OCI-LY3 (cell line): ENCODE measurements around the gene AGPAT4.

Experiments used
- H2AFZ ChIP-seq: fragments of 200-600, 300-600 bp; shearing (Covaris generic); 2 replicates; pipeline ENCODE4 v1.6.0; 2014; ENCODE audit warnings: antibody characterized with exemption, low read depth, low read length
- H3K27ac ChIP-seq: fragments of 200-600, 300-600 bp; sonication (generic); 2 replicates; pipeline ENCODE4 v1.5.1; 2014; ENCODE audit warnings: mild to moderate bottlenecking, low read length, moderate library complexity, mixed read lengths
- H3K27me3 ChIP-seq: fragments of 200-600, 300-600 bp; sonication (generic); 2 replicates; pipeline ENCODE4 v1.6.1; 2014; ENCODE audit warnings: low read depth, low read length, mixed read lengths
- H3K36me3 ChIP-seq: fragments of 200-600, 300-600 bp; sonication (generic); replicated peaks from 2 replicates; pipeline ENCODE3; 2014; ENCODE audit warnings: low read depth, low read length, mixed read lengths
- H3K4me1 ChIP-seq: fragments of 300-600, 200-600 bp; sonication (generic); 2 replicates; pipeline ENCODE4 v1.6.1; 2014; ENCODE audit warnings: low read length, mixed read lengths
- H3K4me2 ChIP-seq: fragments of 200-600, 300-600 bp; sonication (generic); 2 replicates; pipeline ENCODE4 v1.6.1; 2014; ENCODE audit warnings: low read length, mixed read lengths
- H3K4me3 ChIP-seq: fragments of 300-600, 200-600 bp; sonication (generic); 2 replicates; pipeline ENCODE4 v1.5.1; 2014; ENCODE audit warnings: antibody characterized with exemption, mild to moderate bottlenecking, low read length, moderate library complexity
- H3K79me2 ChIP-seq: fragments of 300-600, 200-600 bp; shearing (Covaris generic); 2 replicates; pipeline ENCODE4 v1.6.1; 2014; ENCODE audit warnings: mild to moderate bottlenecking, low read length, mixed read lengths
- H3K9ac ChIP-seq: fragments of 300-600, 200-600 bp; shearing (Covaris generic); 2 replicates; pipeline ENCODE4 v1.6.0; 2014; ENCODE audit warnings: mild to moderate bottlenecking, low read length, moderate library complexity
- H3K9me3 ChIP-seq: fragments of 200-600, 300-600 bp; shearing (Covaris generic); 2 replicates; pipeline ENCODE4 v1.6.1; 2014; ENCODE audit warnings: low read length, mixed read lengths; ENCODE audit not compliant: insufficient read depth
- H4K20me1 ChIP-seq: fragments of 200-600, 300-600 bp; sonication (generic); 2 replicates; pipeline ENCODE4 v1.6.1; 2016; ENCODE audit warnings: low read length, mixed read lengths; ENCODE audit not compliant: insufficient read depth
- CTCF ChIP-seq: fragments of 200-600, 300-600 bp; sonication (generic); IDR thresholded peaks from 2 replicates; pipeline ENCODE4 v1.5.1; 2014; ENCODE audit warnings: antibody characterized with exemption, low read length, low read depth
- EZH2phosphoT487 ChIP-seq: fragments of 200-600 bp; shearing (Covaris generic); IDR thresholded peaks from 2 replicates; pipeline ENCODE4 v1.6.1; 2018; ENCODE audit warnings: antibody characterized with exemption, mixed run types, low read depth

AGPAT4 gene

DNA sequence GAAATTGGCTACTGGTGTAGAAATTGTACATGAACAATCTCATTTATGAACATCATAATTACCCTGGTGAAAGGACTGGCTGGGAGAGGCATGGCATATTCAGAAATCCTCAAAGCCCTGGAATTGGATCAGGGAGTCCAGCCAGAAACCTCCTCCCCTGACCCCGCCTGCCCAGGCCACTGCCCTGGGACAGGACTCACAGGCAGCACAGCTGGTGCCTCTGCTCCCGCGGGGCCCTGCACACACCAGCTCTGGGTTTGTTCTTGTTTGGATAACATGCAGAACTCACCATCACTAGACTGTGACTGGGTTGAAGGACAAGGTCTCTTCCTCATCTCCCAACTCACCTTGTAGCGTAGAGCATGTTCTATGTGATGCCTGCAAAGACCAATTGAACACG, 56.2 kb downstream of the AGPAT4 start:
- no peak overlapping the region for H3K27ac ChIP-seq
- no peaks in the 10 kb centered on the region for H3K4me1 ChIP-seq
- TF ChIP-seq CTCF (no peak), EZH2phosphoT487 (no peak)
- H3K36me3 ChIP-seq: no peaks in the 10 kb centered on the region
- H3K4me2 ChIP-seq: no peak overlapping the region
- H3K9me3 ChIP-seq: no peaks in the 10 kb centered on the region
- H2AFZ ChIP-seq: no peak overlapping the region
- no peaks in the 10 kb centered on the region for H4K20me1 ChIP-seq
- no peak overlapping the region for H3K9ac ChIP-seq
- no peak overlapping the region for H3K4me3 ChIP-seq
- no peaks in the 10 kb centered on the region for H3K27me3 ChIP-seq
- no peaks in the 10 kb centered on the region for H3K79me2 ChIP-seq

- H3K79me2 ChIP-seq: no peaks in the 10 kb centered on the region
- H3K27ac ChIP-seq: no peak overlapping the region
- TF ChIP-seq CTCF: no peak
- no peak for TF ChIP-seq EZH2phosphoT487
- no peaks in the 10 kb centered on the region for H3K4me1 ChIP-seq
- H3K4me3 ChIP-seq: no peak overlapping the region
- no peak overlapping the region for H3K9ac ChIP-seq
- no peaks in the 10 kb centered on the region for H3K36me3 ChIP-seq
- H4K20me1 ChIP-seq: no peaks in the 10 kb centered on the region
- H2AFZ ChIP-seq: no peak overlapping the region
- peaks cover 4% of the 10 kb centered on the region; the same call in 1 of the 2 replicates for H3K9me3 ChIP-seq
- no peaks in the 10 kb centered on the region for H3K27me3 ChIP-seq
- H3K4me2 ChIP-seq: no peak overlapping the region
Observed at GRCh38 chr6:161216616-161217205, 57.1 kb downstream of the AGPAT4 start.

DNA sequence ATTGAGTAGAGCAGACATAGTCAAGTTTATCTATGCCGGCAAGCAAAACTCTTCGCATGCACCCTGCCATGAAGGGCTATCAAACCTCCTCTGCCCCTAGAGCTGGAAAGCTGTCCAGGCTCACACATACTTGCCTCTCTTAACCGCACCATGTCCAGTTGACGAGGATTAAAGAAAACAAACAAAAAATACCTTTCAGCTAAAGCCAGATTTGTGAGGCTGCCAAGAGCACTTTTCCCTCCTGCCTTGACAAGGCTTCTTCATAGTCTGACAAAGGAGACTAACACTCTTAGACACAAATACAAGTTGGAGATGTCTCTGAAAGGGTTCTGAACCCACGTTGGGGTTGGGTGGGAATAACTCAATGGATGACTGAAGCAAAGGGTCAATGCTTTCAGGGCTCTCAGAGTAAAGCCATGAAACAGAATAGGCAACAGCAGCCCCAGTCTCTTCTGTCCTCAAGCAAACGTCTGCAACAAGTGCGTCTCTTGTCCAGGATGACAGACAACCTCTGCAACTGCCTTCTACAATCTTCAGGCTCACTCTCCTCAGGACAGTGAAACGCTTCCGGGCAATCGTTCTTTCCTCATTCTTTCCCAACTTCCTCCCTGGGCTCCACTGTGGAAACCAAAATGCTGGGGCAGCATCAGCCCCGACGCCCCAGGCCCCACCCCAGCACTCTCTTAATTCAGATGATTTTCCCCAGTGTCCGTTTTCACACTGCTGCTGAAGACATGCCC, 57.8 kb downstream of the AGPAT4 start:
- Histone ChIP-seq H3K4me1 (no peaks in the 10 kb centered on the region), H3K4me2 (no peak overlapping the region), H3K79me2 (no peaks in the 10 kb centered on the region), H3K4me3 (no peak overlapping the region), H2AFZ (no peak overlapping the region), H3K27me3 (no peaks in the 10 kb centered on the region), H3K9ac (no peak overlapping the region), H3K27ac (no peak overlapping the region), H3K36me3 (no peaks in the 10 kb centered on the region), H3K9me3 (peaks cover 5% of the 10 kb centered on the region; the same call in 1 of the 2 replicates), H4K20me1 (no peaks in the 10 kb centered on the region)
- TF ChIP-seq EZH2phosphoT487: no peak
- no peak for TF ChIP-seq CTCF

- no peaks in the 10 kb centered on the region for H3K79me2 ChIP-seq
- no peaks in the 10 kb centered on the region for H3K27me3 ChIP-seq
- no peaks in the 10 kb centered on the region for H4K20me1 ChIP-seq
- no peak overlapping the region for H3K9ac ChIP-seq
- peaks cover 5% of the 10 kb centered on the region; the same call in 1 of the 2 replicates for H3K9me3 ChIP-seq
- no peaks in the 10 kb centered on the region for H3K4me1 ChIP-seq
- no peak overlapping the region for H2AFZ ChIP-seq
- no peak overlapping the region for H3K4me3 ChIP-seq
- TF ChIP-seq CTCF: no peak
- no peak for TF ChIP-seq EZH2phosphoT487
- no peak overlapping the region for H3K4me2 ChIP-seq
- no peak overlapping the region for H3K27ac ChIP-seq
- H3K36me3 ChIP-seq: no peaks in the 10 kb centered on the region
Observed at GRCh38 chr6:161215193-161215592, 58.7 kb downstream of the AGPAT4 start.
